ENCODE measurements around the gene RIN3.
A peak's percentile ranks its signal among the peaks of the same experiment; 100 is the strongest.

The RIN3 gene

DNA sequence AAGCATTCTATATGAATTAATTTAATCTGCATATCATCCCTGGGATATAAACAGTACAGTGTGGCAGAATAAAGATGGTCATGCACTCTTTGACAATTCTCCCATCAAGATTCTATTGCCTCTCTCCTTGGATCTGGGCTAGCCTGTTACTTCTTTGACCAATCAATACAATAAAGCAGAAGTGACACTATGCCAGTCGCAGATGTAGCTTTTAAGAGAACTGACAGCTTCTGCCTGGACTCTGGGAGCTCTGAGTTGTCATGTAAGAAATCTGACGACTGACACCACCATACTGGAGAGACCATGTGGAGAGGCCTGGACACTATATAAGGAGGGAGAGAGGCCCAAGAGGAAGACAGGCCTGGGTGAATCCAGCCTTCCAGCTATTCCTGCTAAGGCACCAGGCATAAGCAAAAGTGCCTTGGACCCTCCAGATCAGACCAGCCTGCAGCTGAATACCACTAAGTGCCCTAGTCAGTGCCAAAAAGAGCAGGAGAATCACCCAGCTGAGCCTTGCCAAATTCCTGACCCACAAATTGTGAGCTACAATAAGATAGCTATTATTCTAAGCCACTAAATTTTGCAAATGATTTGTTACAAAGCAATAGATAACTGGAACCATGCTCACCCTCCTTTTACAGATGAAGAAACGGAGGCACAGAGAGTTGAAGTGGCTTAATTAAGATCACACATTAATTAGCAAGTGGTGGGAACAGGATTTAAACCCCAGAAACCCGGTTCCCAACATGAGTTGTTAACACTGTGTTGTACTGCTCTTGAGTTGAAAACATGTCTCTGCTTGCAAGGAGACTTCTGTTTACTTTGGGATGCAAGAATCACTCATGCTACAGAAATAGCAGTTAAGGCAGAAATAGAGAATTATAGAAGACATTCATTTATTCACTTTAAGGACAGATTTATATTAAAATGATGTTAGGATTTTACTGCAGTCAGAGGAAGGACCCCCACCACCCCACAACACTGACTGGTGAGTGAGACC lies 84.6 kb downstream of the RIN3 start:
- H3K27me3 Mint-ChIP-seq (ENCODE audit: low read depth) = peaks cover 59% of the 10 kb centered on the region
- no peak for DNase-seq (ENCODE audit: low spot score)
- peaks cover 3% of the 10 kb centered on the region for H3K36me3 Mint-ChIP-seq (ENCODE audit: low read depth)
- H3K4me1 Mint-ChIP-seq (ENCODE audit: low read depth) = peaks cover 14% of the 10 kb centered on the region
- peaks cover 5% of the 10 kb centered on the region for H3K9me3 Mint-ChIP-seq
- H3K27ac Mint-ChIP-seq = no peak overlapping the region
- no peak overlapping the region for H3K4me3 Mint-ChIP-seq

DNA sequence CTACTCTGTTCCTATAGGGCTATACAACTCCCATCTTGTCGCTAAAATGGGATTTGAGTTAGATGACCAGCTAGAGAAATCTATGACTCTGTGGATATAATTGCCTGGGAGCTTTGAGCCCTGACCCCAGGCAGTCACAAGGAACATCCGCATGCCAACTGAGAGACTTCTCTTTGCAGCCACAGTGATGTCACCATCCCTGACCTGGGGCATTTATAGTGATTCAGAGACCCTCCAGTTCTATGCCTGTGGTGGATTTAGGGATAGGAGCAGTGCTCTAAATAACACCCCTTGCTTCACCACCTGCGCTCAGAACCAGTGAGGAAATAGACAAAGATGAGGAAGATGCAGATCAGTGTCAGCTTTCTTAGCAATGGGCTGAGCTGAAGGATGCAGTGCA lies 86.2 kb downstream of the RIN3 start:
- Mint-ChIP-seq H3K36me3 (ENCODE audit: low read depth) (no peaks in the 10 kb centered on the region), H3K9me3 (no peaks in the 10 kb centered on the region), H3K4me3 (no peak overlapping the region), H3K27ac (no peak overlapping the region), H3K27me3 (ENCODE audit: low read depth) (peaks cover 63% of the 10 kb centered on the region), H3K4me1 (ENCODE audit: low read depth) (peaks cover 14% of the 10 kb centered on the region)
- DNase-seq (ENCODE audit: low spot score) = no peak

DNA sequence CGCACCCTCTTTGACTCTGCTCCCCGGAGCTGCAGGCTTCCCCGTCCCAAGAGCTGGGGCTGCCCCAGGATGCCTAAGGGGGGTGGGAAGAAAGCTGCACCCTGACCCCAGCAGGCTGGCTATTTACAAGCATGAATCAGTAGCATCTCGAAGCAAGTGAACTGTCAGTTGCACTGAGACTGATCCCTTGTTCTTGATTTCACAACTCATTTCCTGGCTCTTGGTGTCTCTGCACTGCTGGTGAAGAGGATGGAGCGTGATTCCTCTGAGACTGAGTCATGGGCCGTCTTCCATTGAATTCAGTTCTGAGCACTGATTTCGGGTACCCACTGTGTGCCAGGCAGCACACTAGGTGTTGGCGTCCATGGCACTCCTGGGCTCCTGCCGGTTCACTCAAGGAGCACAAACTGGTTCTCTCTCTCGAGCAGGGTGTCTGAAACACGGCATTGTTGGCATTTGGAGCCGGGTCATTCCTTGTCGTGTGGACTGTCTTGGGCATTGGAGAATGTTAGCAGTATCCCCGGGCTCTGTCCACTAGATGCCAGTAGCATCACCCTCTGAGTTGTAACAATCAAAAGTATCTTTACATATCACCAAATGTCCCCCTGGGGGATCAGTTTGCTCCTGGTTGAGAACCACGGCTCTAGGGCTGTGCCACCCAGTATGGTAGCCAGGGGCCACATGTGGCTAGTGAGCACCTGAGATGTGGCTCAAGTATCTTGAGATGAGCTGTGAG lies 86.9 kb downstream of the RIN3 start:
- Mint-ChIP-seq H3K4me1 (ENCODE audit: low read depth) (peaks cover 14% of the 10 kb centered on the region), H3K9me3 (no peaks in the 10 kb centered on the region), H3K27ac (no peak overlapping the region), H3K36me3 (ENCODE audit: low read depth) (no peaks in the 10 kb centered on the region), H3K4me3 (no peak overlapping the region), H3K27me3 (ENCODE audit: low read depth) (peaks cover 63% of the 10 kb centered on the region)
- no peak for DNase-seq (ENCODE audit: low spot score)

DNA sequence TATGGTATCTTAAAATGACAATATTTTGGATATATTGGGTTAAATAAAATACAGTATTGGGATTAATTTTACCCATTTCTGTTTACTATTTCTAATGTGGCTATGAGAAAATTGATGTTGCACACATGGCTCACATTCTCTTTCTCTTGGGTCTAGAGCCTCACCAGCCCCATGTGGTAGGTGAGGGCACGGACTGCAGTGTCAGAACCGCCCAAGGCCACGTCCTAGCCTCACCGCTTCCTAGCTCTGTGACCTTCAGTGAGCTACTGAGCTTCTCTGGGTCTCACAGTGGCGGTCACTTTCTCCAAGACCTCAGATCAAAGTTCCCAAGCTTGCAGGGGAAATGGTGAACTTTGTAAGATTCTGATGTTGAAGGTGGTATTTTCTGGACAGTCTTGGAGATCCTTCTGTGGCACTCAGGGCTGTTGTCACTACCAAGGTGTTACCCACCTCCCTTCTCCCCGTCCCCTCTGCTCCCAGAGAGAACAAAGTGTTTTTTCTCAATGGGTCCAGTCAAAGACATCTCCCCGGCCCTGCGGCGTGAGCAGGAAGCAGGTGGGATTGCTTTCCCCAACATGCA lies 87.6 kb downstream of the RIN3 start:
- DNase-seq (ENCODE audit: low spot score) = no peak
- Mint-ChIP-seq H3K27ac (no peak overlapping the region), H3K4me3 (no peak overlapping the region), H3K27me3 (ENCODE audit: low read depth) (peaks cover 61% of the 10 kb centered on the region), H3K9me3 (no peaks in the 10 kb centered on the region), H3K36me3 (ENCODE audit: low read depth) (no peaks in the 10 kb centered on the region), H3K4me1 (ENCODE audit: low read depth) (peaks cover 14% of the 10 kb centered on the region)

DNA sequence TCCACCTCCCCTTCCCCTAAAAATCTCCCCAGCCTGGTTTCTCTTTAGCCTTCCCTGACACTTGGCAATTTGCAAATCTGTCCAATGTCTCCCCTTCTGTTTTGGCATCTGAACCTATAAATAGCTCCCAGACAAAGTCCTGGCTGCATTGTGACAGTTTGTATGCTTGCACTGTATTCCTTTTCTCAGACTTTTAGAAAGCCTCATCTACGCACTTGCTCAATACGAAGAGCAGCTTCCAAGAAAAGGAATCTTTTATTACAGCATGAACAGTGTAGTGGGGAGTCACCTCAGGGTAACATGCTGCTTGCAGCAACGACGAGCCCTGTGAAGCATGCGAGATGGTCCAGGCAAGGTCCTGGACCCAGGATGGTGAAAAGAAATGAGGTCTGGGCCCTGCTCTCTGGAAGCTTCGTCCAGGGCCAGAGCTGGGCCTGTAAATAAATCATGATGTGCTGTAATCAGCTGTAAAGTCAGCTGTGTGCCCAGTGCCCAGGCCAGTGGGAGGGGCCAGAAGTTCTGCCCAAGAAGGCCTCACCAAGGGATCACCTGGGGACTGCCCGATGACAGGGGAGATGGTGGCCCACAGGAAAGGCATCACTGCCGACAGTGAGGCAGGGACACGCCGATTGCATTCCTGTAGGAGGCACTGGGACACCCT lies 88.3 kb downstream of the RIN3 start:
- H3K4me3 Mint-ChIP-seq = no peak overlapping the region
- DNase-seq (ENCODE audit: low spot score) = no peak
- no peaks in the 10 kb centered on the region for H3K9me3 Mint-ChIP-seq
- peaks cover 14% of the 10 kb centered on the region for H3K4me1 Mint-ChIP-seq (ENCODE audit: low read depth)
- no peak overlapping the region for H3K27ac Mint-ChIP-seq
- peaks cover 58% of the 10 kb centered on the region for H3K27me3 Mint-ChIP-seq (ENCODE audit: low read depth)
- no peaks in the 10 kb centered on the region for H3K36me3 Mint-ChIP-seq (ENCODE audit: low read depth)

DNA sequence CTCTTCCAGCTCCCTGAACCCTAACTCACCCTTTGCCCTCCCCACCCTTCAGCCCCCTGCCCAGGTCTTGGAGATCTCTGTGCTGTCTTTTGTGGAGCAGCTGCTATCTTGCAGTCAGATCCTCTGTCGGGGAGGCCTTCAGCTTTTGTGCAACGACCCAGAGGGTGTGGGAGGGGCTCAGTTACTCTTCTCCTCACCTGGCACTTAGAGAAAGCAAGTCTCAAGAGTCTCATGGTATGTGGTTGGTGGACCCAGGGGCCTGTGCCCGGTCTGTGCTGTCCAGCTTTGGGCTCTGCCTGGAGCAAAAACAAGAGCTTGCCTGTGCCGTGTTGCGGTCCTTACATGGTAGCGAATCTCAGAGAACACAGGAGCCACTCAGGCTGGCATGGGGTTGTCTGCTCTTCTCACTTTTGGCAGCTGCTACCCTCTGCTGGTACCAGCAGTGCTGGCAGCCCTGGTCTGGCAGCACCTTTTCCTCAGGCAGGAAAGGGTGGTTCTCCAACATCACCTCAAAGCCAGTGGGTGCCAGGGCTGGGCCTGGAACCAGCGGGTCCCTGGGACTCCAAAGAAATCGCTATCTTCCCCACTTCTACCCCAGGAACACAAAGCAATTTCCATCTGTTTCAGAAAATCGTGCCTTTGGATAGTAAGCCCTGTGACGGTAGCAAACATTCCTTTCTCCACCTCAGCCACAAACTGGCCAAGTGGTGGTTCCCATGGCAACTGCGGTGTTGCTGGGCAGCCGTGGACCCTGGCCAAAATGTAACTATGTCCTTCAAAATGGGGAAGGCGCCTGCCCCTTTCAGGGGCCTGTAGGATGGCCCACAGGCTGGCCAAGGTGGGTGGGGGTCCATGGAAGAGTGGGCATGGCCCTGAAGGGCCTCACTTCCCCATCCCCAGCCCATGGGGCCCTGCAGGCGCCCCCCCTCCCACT lies 90.0 kb downstream of the RIN3 start:
- Mint-ChIP-seq H3K4me1 (ENCODE audit: low read depth) (peaks cover 14% of the 10 kb centered on the region), H3K36me3 (ENCODE audit: low read depth) (no peaks in the 10 kb centered on the region), H3K4me3 (no peak overlapping the region), H3K9me3 (no peaks in the 10 kb centered on the region), H3K27me3 (ENCODE audit: low read depth) (peaks cover 59% of the 10 kb centered on the region), H3K27ac (no peak overlapping the region)
- DNase-seq (ENCODE audit: low spot score) = no peak

DNA sequence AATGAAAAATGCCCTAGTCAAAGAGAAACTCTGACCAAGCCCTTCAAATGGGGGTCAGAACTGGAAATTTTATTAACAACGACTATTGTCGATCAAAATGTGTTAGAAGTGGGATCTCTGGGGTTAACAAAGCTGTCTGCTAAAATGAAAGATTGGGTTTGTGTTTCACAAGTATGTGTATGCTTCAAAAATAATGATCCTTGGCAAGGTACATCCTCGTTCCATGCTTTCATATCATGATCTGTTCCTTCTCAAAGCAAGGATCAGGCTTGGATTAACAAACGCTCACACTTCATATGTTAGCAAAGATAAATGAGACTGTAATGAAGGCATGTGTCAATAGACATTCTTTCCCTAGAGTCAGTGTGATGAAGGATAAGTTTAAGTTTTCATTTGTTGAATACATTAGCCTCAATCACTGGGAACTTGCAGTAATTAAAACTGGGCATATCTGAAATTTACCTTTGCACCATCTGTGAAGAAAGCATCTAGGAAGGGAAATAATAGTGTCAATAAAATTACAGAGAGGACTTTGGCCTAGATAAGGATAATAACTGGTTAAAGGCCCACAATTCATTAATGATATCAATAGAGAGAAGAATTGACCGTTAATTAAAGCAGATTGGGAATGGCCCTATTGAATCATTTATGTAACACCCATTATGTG lies 91.8 kb downstream of the RIN3 start:
- H3K9me3 Mint-ChIP-seq = no peaks in the 10 kb centered on the region
- H3K4me1 Mint-ChIP-seq (ENCODE audit: low read depth) = peaks cover 12% of the 10 kb centered on the region
- DNase-seq (ENCODE audit: low spot score) = no peak
- no peaks in the 10 kb centered on the region for H3K36me3 Mint-ChIP-seq (ENCODE audit: low read depth)
- H3K27ac Mint-ChIP-seq = no peak overlapping the region
- H3K27me3 Mint-ChIP-seq (ENCODE audit: low read depth) = peaks cover 49% of the 10 kb centered on the region
- no peak overlapping the region for H3K4me3 Mint-ChIP-seq

DNA sequence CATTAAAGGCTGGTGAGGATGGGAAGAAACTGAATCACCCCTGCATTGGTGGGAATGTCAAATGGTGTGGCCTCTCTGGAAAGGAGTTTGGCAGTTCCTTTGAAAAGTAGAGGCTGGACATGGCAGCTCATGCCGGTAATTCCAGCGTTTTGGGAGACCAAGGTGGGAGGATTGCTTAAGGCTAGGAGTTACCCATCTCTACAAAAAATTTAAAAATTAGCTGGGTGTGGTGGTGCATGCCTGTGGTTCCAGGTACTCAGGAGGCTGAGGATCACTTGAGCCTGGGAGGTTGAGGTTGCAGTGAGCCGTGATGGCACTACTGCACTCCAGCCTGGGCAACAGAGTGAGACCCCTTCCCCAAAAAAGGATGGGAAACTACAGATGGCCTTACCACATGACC lies 93.7 kb downstream of the RIN3 start:
- H3K27ac Mint-ChIP-seq = no peak overlapping the region
- H3K36me3 Mint-ChIP-seq (ENCODE audit: low read depth) = peaks cover 3% of the 10 kb centered on the region
- H3K4me1 Mint-ChIP-seq (ENCODE audit: low read depth) = peaks cover 9% of the 10 kb centered on the region

DNA sequence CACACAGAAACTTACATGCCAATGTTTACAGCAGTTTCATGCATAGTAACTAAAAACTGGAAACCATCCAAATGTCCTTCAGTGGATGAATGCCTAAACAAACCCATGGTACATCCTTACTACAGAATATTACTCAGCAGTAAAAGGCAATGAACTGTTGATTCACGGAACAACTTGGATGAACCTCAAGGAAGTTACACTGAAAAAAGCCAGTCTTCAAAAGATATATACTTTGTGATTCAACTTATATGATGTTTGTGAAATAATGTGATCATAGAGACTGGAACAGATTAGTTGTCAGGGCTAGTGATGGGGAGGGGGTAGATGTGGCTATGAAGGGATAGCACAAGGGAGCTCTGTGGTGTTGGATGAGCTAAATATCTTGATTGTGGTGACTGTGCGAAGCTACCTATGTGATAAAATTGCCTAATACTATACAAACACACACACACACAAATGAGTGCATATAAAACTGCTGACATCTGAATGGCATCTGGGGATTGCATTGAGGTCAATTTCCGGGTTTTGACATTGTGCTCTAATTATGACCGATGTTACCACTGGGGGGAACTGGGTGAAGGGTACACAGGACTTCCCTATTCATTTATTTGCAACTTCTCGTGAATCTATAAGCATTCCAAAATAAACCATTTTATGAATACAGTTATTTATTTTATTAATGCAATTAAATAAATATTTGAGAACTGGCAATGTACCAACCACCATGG lies 94.3 kb downstream of the RIN3 start:
- Mint-ChIP-seq H3K4me3 (no peak overlapping the region), H3K27ac (no peak overlapping the region), H3K4me1 (ENCODE audit: low read depth) (peaks cover 14% of the 10 kb centered on the region), H3K27me3 (ENCODE audit: low read depth) (peaks cover 38% of the 10 kb centered on the region), H3K36me3 (ENCODE audit: low read depth) (peaks cover 4% of the 10 kb centered on the region), H3K9me3 (no peaks in the 10 kb centered on the region)
- no peak for DNase-seq (ENCODE audit: low spot score)

More for the DNA sequence above, 93.7 kb downstream of the RIN3 start:
- Mint-ChIP-seq H3K9me3 (no peaks in the 10 kb centered on the region), H3K27me3 (ENCODE audit: low read depth) (peaks cover 38% of the 10 kb centered on the region), H3K4me3 (no peak overlapping the region)
- DNase-seq (ENCODE audit: low spot score) = no peak

DNA sequence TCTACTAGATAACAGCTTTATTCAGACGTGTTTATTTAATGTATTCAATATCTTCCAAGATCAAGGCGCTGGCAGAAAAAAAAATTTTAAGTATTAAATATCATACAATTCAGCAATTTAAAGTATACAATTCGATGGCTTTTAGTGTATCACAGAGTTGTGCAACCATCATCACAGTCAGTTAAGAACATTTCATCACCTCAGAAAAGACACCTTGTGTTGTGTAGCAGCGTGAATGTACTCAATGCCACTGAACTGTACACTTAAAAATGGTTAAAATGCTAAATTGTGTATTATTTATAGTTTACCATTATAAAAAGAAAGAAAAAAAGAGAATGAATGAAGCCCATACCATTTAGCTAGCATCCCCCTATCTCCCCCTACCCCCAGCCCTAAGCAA lies 96.4 kb downstream of the RIN3 start:
- peaks cover 23% of the 10 kb centered on the region for H3K4me1 Mint-ChIP-seq (ENCODE audit: low read depth)
- H3K27me3 Mint-ChIP-seq (ENCODE audit: low read depth) = peaks cover 25% of the 10 kb centered on the region
- DNase-seq (ENCODE audit: low spot score) = no peak
- no peak overlapping the region for H3K4me3 Mint-ChIP-seq
- peaks cover 4% of the 10 kb centered on the region for H3K36me3 Mint-ChIP-seq (ENCODE audit: low read depth)
- H3K9me3 Mint-ChIP-seq = no peaks in the 10 kb centered on the region
- H3K27ac Mint-ChIP-seq = no peak overlapping the region

DNA sequence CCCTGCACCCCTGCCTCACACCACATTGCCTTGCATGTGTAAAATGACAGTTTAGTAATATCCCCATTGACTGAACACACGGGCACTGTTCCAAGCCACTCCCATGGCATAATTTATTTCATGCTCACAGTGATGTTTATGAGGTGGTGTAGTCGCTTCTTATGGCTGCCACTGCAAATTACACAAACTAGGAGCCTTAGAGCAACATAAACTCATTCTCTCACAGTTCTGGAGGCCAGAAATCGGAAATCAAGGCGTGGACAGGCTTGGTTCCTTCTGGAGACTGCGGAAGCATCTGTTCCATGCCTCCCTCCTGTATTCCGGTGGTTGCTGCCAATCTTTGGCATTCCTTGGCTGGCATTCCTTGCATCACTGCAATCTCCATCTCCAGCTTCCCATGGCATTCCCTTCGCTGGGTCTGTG lies 97.3 kb downstream of the RIN3 start:
- H3K4me3 Mint-ChIP-seq = no peak overlapping the region
- peaks cover 9% of the 10 kb centered on the region for H3K36me3 Mint-ChIP-seq (ENCODE audit: low read depth)
- H3K4me1 Mint-ChIP-seq (ENCODE audit: low read depth) = peaks cover 32% of the 10 kb centered on the region
- peaks cover 2% of the 10 kb centered on the region for H3K9me3 Mint-ChIP-seq
- H3K27me3 Mint-ChIP-seq (ENCODE audit: low read depth) = peaks cover 17% of the 10 kb centered on the region
- no peak overlapping the region for H3K27ac Mint-ChIP-seq
- no peak for DNase-seq (ENCODE audit: low spot score)

DNA sequence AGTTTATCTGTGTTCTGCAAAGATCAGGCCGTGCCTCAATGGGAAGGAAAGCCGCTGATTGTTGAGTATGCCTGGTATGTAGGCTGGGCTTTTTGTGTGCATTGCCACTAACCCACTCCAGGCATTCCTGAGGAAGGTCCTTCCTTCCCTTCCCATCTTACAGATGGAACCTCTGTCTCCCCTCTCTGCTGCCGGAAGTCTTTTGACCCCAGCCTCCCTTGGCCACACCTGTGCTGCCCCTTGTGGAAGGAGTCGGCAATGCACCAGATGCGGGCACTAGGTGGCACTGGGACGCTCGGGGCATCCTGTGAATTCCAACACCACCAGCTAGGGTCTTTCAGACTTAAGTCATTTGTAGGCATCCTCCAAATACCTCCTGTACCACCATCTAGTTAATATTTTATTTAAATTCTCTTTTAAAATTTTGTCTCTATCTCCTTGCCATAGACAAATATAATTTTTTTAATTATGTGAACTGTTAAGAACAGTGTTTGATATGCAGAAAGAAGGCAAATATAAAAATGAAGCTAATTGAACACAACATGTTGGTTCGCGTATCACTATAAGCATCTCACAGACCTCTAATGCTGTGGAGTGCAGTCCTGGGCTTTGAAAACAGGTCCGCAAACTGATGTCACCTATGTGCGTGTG lies 99.6 kb downstream of the RIN3 start:
- peaks cover 5% of the 10 kb centered on the region for H3K9me3 Mint-ChIP-seq
- H3K4me1 Mint-ChIP-seq (ENCODE audit: low read depth) = peaks cover 40% of the 10 kb centered on the region
- H3K4me3 Mint-ChIP-seq = no peak overlapping the region
- H3K27ac Mint-ChIP-seq = no peak overlapping the region
- H3K27me3 Mint-ChIP-seq (ENCODE audit: low read depth) = peaks cover 5% of the 10 kb centered on the region
- peaks cover 12% of the 10 kb centered on the region for H3K36me3 Mint-ChIP-seq (ENCODE audit: low read depth)
- peak; percentile 23 for DNase-seq (ENCODE audit: low spot score)

Measured in T-helper 2 cell treated with Interferon-gamma antibody and Interleukin-4, amounts not matched to agents 5 μg/mL and 100 μg/mL, for 36 hours (primary cell).